ENCODE data around the gene DGKI. TPM values are rescaled to one million over a fixed set of nuclear protein-coding genes. Genes with fewer than 3 reads are reported as not detected.

Gene DGKI
- polyA plus RNA-seq, 1 experiment, result 1.4 TPM

DNA sequence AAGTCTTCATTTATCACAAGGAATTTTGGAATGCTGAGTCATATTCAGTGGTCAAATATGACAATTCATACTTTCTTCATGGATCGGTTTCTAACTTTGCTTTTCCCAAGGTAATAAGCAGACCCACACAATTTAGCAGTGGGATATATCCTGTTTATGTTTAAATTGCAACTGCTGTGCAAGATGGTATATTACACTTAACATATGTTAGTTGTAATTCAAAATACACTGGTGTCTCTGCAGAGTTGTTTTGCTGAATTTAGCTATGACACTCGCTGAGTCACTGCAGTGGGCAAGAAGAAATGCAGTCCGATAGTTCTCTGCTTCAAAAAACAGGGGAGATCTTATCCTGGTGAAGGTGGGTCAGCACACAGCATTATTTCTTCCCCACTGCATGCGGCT, 308.4 kb downstream of the DGKI start:
- POLR2A ChIA-PET, result no interaction called here
- CTCF ChIA-PET, result interaction anchor here (1.0 to 1.4 kb wide), 2 partner anchors 53 to 84 kb away, joined by 3 to 4 read pairs; no protein-coding TSS in a partner anchor
- peak; percentile 29 for DNase-seq (ENCODE audit: low read depth)
- Histone ChIP-seq H3K4me3 (ENCODE audit: low read depth, low read length) (no peak overlapping the region), H3K36me3 (ENCODE audit: control insufficient read depth, insufficient read depth, low read length) (no peaks in the 10 kb centered on the region), H3K27me3 (ENCODE audit: control insufficient read depth, insufficient read depth, low read length) (no peaks in the 10 kb centered on the region)
- TF ChIP-seq, protein P1, sequence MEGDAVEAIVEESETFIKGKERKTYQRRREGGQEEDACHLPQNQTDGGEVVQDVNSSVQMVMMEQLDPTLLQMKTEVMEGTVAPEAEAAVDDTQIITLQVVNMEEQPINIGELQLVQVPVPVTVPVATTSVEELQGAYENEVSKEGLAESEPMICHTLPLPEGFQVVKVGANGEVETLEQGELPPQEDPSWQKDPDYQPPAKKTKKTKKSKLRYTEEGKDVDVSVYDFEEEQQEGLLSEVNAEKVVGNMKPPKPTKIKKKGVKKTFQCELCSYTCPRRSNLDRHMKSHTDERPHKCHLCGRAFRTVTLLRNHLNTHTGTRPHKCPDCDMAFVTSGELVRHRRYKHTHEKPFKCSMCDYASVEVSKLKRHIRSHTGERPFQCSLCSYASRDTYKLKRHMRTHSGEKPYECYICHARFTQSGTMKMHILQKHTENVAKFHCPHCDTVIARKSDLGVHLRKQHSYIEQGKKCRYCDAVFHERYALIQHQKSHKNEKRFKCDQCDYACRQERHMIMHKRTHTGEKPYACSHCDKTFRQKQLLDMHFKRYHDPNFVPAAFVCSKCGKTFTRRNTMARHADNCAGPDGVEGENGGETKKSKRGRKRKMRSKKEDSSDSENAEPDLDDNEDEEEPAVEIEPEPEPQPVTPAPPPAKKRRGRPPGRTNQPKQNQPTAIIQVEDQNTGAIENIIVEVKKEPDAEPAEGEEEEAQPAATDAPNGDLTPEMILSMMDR (IDR thresholded peaks at IDR 0.05; ENCODE audit: insufficient read depth, low read depth, low read length), result no peak

DNA sequence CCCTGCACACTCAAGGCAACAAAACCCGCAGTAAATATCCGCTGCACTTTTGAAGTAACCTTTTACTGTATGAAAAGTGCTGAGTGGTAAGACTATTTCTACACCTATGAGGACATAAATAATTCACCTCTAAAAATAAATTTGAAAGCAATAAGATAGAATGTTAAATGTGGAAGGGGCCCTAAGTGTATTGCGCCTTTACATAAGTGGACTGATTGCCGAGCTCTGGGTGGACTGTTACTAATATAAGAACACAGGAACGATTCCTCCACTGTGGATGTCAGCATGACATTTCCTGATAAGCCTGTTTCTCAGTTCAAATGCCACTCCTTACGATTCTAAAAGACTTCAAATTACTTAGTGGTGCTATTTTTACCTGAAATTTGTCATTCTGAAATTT, 311.2 kb downstream of the DGKI start:
- CTCF ChIA-PET, result no interaction called here

DNA sequence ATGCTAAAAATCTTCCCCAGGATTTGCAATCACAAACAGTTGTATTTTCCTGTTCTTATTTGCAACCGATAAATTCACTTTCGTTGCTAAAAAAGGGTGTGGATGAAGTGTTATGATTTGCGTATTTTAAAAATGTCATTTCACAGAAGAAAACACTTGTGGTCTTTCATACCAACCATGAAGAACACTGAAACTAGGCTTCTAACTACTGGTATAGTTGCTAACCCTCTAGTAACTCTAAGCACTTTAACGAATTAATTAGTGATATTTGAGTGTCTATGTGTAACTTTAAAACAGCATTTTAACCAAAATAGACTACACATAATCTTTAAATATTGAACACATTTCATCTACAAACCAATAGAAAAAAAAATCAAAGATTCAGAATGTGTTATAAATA, 315.1 kb downstream of the DGKI start:
- POLR2A ChIA-PET, result no interaction called here
- Histone ChIP-seq H3K36me3 (ENCODE audit: control insufficient read depth, insufficient read depth, low read length) (no peaks in the 10 kb centered on the region), H3K4me3 (ENCODE audit: low read depth, low read length) (no peak overlapping the region), H3K27me3 (ENCODE audit: control insufficient read depth, insufficient read depth, low read length) (no peaks in the 10 kb centered on the region)
- CTCF ChIA-PET, result interaction anchor here (0.6 kb wide), 1 partner anchor 16 kb away, joined by 3 read pairs; no protein-coding TSS in a partner anchor
- DNase-seq (ENCODE audit: low read depth), result no peak
- TF ChIP-seq, protein P1 (IDR thresholded peaks at IDR 0.05; ENCODE audit: insufficient read depth, low read depth, low read length), result no peak

More for the DNA sequence above, 311.2 kb downstream of the DGKI start:
- TF ChIP-seq, protein P1 (IDR thresholded peaks at IDR 0.05; ENCODE audit: insufficient read depth, low read depth, low read length), result no peak
- Histone ChIP-seq H3K36me3 (ENCODE audit: control insufficient read depth, insufficient read depth, low read length) (no peaks in the 10 kb centered on the region), H3K4me3 (ENCODE audit: low read depth, low read length) (no peak overlapping the region), H3K27me3 (ENCODE audit: control insufficient read depth, insufficient read depth, low read length) (no peaks in the 10 kb centered on the region)
- POLR2A ChIA-PET, result no interaction called here
- no peak for DNase-seq (ENCODE audit: low read depth)

DNA sequence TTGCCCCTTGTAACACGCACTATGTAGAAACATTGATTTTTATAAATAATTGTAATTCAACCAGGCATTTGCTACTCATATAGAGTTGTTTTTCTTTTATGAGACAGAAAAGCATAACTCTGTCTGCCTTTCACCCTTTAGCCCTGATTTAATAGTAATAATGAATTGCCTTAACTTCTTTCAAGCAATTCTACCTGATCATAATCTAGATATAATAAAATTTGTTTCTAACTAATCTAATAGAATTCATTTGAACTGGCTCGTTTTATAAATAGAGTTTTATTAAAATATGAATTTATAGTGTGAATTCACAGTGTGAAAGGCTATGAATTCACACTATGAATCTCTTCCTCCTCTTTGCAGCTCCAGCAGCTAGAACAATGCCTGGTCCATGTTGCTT, 319.1 kb downstream of the DGKI start:
- TF ChIP-seq, protein P1 (IDR thresholded peaks at IDR 0.05; ENCODE audit: insufficient read depth, low read depth, low read length), result no peak
- no peaks in the 10 kb centered on the region for H3K36me3 ChIP-seq (ENCODE audit: control insufficient read depth, insufficient read depth, low read length)
- no peak overlapping the region for H3K4me3 ChIP-seq (ENCODE audit: low read depth, low read length)
- POLR2A ChIA-PET, result no interaction called here
- no peaks in the 10 kb centered on the region for H3K27me3 ChIP-seq (ENCODE audit: control insufficient read depth, insufficient read depth, low read length)
- CTCF ChIA-PET, result no interaction called here
- DNase-seq (ENCODE audit: low read depth), result no peak

DNA sequence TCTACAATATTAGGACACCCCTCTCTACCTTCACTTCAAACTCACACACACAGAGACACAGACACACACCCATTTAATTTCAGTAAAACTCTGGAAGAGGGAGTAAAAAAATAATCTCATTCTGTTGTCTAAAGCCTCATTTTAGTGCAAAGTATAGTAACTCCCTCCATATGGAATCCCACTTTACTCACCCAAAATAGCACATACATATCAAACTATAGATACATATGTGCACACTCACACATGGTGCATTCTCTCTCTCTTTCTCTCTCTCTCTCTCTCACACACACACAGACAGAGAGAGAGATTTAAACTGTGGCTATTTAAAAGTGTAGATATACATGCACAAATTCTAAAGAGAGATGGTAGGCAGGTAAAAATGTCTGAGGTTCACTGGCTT, 323.6 kb downstream of the DGKI start:
- Histone ChIP-seq H3K4me3 (ENCODE audit: low read depth, low read length) (no peak overlapping the region), H3K36me3 (ENCODE audit: control insufficient read depth, insufficient read depth, low read length) (no peaks in the 10 kb centered on the region), H3K27me3 (ENCODE audit: control insufficient read depth, insufficient read depth, low read length) (no peaks in the 10 kb centered on the region)
- no peak for DNase-seq (ENCODE audit: low read depth)
- ChIA-PET CTCF (no interaction called here), POLR2A (no interaction called here)
- TF ChIP-seq, protein P1 (IDR thresholded peaks at IDR 0.05; ENCODE audit: insufficient read depth, low read depth, low read length), result no peak
